ENCODE results near the gene KRTAP17-1.
"Not testable (repeated sequence)": the region's sequence is repeated elsewhere in the genome, so short reads cannot be mapped to it uniquely, and the experiment has no call there.

Gene KRTAP17-1

DNA sequence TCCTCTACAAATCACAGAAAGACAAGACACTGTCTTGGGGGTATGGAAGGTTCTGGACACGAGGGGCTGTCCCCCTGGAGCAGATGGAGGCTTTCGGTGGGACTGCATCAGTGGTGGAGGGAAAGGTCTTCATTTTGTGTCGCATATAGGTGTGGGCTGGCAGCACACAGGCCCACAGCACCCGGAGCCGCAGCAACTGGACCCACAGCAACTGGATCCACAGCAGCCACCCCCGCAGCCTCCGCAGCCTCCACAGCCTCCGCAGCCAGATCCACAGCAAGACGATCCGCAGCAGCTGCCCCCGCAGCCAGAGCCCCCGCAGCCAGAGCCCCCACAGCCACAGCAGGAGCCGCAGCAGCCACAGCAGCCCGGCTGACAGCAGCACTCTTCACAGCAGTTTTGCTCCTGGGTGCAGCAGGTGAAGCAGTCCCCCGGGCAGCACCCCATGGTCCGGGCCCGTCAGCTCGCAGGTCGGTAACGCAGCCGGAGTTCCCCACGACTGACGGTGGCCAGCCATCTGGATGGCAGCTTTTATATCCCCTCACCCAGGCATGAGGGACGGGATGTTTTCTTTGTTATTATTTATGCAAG lies at the start of gene KRTAP17-1:
Gene KRTAP17-1 (minus strand): TSS at position 507 of the 591 bp plus-strand sequence. CDS start 60 bp downstream, at position 447.
- DNase-seq (ENCODE audit: low read depth), result no peak

- DNase-seq (ENCODE audit: low read depth), result no peak
Observed at GRCh38 chr17:41363881-41364280, 48.4 kb upstream of the KRTAP17-1 start.

- DNase-seq (ENCODE audit: low read depth), result no peak
Observed at GRCh38 chr17:41360296-41360995, 44.9 kb upstream of the KRTAP17-1 start.

DNA sequence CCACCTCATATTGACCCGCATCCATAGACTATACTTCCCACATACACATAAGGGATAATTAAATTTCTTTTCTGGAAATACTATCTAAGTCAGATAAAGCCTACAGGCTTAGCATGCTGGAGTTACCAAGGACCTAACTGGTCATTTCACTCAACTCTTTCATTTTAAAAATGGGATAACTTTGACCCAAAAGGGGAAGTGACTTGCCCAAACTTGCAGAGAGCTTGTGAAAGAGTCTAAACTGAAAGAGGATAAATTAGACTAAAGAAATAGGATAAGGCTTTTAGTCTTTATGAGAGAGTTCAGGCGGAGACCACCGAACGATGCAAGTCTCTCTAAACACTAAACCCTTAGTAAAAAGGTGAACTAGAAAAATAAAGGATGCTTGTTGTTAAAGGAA lies 39.0 kb upstream of the KRTAP17-1 start:
- DNase-seq (ENCODE audit: low read depth), result no peak

DNA sequence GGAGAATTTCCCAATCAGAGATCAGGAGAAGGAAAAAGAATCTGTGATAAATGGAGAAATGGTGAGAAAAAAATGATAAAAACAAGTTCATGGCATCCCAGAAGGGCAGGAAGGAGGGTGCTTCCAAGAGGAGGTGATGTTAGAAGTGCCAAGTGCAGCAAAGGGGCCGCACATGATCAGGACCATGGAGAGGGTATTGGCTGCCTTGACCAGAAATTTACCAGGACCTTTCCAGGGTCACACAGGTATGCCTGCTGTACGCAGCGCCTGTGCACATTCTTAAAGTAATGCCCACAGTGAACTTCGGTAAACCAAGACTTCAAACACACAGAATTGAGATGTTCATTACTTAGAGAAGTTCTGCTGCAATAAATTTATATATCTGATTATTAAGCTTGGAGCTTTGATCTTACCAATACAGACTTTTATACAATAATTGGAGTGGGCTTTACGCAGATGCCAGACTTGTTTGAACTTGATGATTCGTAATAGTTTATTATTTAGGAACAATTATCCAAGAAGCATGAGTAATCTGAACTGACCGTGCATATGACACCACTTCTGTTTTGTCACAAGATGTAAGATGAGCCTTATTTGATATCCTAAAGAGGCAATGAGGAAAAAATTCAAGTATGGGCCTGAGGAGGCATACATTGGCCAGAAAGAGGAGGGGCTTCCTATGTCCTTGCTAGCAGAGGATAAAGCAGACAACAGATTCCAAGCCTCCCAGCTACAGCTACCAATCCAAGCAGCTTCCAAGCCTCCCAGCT lies 37.3 kb upstream of the KRTAP17-1 start:
- DNase-seq (ENCODE audit: low read depth), result no peak

GRCh38 chr17:41351177-41351576 lies 35.7 kb upstream of the KRTAP17-1 start:
- DNase-seq (ENCODE audit: low read depth), result no peak

DNA sequence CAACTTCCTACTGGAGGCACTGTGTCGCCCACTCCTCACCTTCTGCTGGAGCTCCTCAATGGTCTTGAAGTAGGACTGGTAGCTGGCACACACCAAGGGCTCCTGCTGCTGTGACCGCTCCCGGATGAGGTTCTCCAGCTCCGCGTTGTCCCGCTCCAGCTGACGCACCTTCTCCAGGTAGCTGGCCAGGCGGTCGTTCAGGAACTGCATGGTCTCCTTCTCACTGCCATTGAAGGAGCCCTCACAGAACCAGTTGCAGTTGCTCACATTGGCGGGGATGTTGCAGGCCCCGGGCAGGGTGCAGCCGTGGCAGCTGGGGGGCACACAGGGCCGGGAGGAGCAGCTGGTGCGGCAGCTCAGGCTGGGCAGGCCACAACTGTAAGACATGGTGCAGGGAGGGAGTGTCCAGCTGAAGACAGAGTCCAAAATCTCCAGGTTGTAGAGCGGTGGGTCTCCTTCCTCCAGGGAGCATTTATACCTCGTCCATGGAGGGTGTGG lies 34.9 kb upstream of the KRTAP17-1 start, which contains the start of gene KRT33A:
Gene KRT33A (minus strand): TSS at position 448 of the 498 bp plus-strand sequence. CDS start 61 bp downstream, at position 387.
- not testable (repeated sequence) for DNase-seq (ENCODE audit: low read depth)

- no peak for DNase-seq (ENCODE audit: low read depth)
Observed at GRCh38 chr17:41347869-41348760, 32.6 kb upstream of the KRTAP17-1 start.

- not testable (repeated sequence) for DNase-seq (ENCODE audit: low read depth)
Observed at GRCh38 chr17:41346421-41346820, 30.9 kb upstream of the KRTAP17-1 start.

GRCh38 chr17:41345992-41346391 lies 30.5 kb upstream of the KRTAP17-1 start:
- no peak for DNase-seq (ENCODE audit: low read depth)

GRCh38 chr17:41343029-41343428 lies 27.5 kb upstream of the KRTAP17-1 start:
- DNase-seq (ENCODE audit: low read depth), result no peak

DNA sequence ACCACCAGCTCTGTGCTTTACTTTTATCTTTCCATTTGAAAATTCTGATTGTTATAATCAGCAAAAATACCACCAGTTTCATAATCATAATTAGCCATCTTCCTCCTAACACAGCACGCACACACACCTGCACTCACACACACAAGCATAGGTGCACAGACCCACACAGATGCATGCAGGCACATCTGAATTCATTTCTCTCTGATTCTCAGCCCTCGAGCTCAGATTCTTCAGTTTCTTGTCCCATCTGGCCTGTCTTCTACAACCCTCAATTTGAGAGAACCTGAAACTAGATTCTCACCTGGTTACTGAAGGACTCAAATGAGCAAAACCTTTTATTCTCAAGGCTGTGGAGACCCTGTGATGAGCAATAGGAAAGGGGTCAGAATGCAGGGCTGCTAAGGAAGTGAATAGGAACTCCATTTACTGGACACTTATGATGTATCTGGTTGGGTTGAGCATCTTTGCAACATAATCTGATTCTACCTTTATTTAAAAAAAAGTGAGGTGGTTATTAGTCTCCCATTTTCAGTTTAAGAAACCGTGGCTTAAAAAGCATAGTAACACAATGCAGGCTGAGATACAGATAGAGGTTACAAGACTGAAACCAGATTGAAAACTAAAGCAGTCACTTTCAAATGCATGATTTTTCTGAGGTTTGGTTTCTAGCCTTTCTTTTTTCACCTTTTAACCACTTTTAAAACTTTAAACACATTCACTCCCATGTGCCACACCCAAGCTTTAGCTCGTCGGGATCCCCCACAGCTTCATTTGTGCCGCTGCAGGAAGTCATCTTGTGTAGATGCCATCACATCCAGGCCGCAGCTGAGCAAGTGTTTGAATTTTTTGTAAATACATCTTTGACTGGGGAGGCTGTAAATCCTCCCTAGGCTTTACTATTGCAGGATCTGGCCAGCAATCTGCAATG lies 25.7 kb upstream of the KRTAP17-1 start:
- no peak for DNase-seq (ENCODE audit: low read depth)

- no peak for DNase-seq (ENCODE audit: low read depth)
Observed at GRCh38 chr17:41340494-41340893, 25.0 kb upstream of the KRTAP17-1 start.

DNA sequence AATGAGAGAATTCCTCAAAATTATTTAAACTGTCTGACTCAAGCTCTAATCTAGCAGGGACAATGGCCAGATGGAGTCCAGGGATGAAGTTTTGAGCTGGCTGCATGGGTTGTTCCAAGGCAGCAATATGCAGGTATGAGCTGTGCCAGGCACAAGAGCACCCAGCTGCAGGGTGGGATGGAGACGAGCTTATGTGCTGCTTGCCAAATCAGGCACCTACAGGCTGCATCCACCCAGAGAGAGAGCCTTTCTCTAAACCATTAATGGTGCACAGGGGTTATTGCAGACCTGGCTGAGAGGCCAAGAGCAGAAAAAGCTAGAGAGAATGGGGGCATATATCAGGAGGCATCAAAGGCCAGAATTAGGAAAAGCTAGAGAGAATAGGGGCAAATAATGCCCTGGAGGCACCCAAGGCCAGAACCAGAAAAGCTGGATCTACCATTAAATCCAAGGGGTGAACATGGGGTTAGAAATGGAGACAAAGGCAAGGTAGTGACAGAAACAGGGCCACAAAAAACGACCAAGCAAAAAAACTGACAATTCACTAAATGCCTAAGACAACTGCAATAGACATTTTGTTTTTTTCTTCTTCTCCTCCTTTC lies 24.2 kb upstream of the KRTAP17-1 start:
- DNase-seq (ENCODE audit: low read depth), result no peak

DNA sequence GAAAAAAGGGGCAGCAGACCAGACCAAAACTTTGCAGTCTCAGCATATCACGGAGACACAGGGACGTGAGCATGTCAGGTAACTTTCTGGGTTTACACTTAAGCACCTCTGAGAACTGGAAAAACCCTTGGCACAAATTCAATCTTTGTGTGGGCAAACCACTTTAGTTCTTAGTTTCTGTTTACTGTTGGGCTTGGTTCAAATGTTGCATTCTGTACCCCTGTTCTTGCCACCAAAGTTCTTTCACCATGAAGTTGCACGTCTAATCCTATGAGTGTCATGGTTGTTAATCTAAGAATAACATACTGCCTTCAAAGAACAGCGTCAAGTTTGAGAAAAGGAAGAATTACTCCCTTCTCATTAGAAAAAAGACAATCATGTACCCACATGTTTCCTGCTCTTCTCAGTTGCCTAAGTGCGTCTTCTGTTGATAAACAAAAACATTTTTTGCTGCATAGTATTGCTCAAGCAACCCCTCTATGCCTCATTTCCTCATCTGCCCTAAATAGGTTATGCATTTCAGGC lies 23.5 kb upstream of the KRTAP17-1 start:
- no peak for DNase-seq (ENCODE audit: low read depth)

- no peak for DNase-seq (ENCODE audit: low read depth)
Observed at GRCh38 chr17:41335747-41336146, 20.2 kb upstream of the KRTAP17-1 start.

GRCh38 chr17:41334385-41335305 lies 19.1 kb upstream of the KRTAP17-1 start:
- no peak for DNase-seq (ENCODE audit: low read depth)

DNA sequence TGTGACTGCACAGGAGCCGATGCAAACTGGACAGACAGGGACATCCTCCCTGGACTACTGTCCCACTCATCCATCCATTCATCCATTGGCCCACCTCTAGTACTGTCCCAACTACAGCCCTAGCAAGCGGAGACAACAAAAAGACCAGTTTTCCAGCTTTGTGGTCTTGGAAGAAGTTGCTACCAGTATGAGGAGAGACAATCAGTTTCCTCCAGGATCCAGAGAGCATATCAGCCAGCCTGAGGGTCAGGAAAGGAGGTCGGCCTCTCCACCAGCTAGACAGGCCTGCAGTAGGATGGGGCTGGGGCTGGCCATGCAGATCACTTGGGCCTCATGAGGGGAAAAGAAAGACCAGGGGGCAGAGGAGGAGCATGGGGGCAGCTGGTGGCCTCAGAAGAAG lies 18.3 kb upstream of the KRTAP17-1 start:
- no peak for DNase-seq (ENCODE audit: low read depth)

GRCh38 chr17:41333098-41333497 lies 17.6 kb upstream of the KRTAP17-1 start:
- no peak for DNase-seq (ENCODE audit: low read depth)
